HTR-8/SVneo (cell line): ENCODE measurements around the gene LIN37.
A peak's percentile ranks its signal among the peaks of the same experiment; 100 is the strongest.

Experiments used
- DNase-seq: peaks from one replicate; pipeline ENCODE4 v3.0.0; 2011; ENCODE audit warnings: low spot score, mixed read lengths; ENCODE audit not compliant: insufficient read length
- FAIRE-seq: peaks from 2 replicates; lab custom pipeline; 2011; peaks lifted over from hg19 to GRCh38; lab: Jason Lieb, UNC

The LIN37 gene

GRCh38 chr19:35748106-35749020 is at the start of gene LIN37:
Gene LIN37 (plus strand): TSS chr19:35748576. CDS start chr19:35748725, 149 bp downstream.
- DNase-seq (peak; percentile 99), FAIRE-seq (peak; percentile 58)

GRCh38 chr19:35702223-35703012 is 46.0 kb upstream of the LIN37 start:
- peak; percentile 96 for FAIRE-seq
- DNase-seq: peak; percentile 98

- no peak for DNase-seq
These were observed 45.0 kb upstream of the LIN37 start for GRCh38 chr19:35703343-35703742.

GRCh38 chr19:35704218-35704617 is 44.2 kb upstream of the LIN37 start, which contains the start of gene ZBTB32:
Gene ZBTB32 (plus strand): TSS chr19:35704558. CDS start chr19:35714627, 10,069 bp downstream.
- no peak for DNase-seq
- FAIRE-seq: no peak

More at GRCh38 chr19:35703343-35703742, 45.0 kb upstream of the LIN37 start:
- FAIRE-seq: no peak

GRCh38 chr19:35708391-35708790 is 40.0 kb upstream of the LIN37 start:
- DNase-seq: no peak
- FAIRE-seq: no peak

- DNase-seq (no peak), FAIRE-seq (no peak)
These were observed 37.3 kb upstream of the LIN37 start for GRCh38 chr19:35710784-35711723.

- FAIRE-seq: no peak
- no peak for DNase-seq
These were observed 35.5 kb upstream of the LIN37 start for GRCh38 chr19:35712567-35713505.

- FAIRE-seq (no peak), DNase-seq (no peak)
These were observed 34.9 kb upstream of the LIN37 start for GRCh38 chr19:35713506-35713850.

GRCh38 chr19:35713904-35714495 is 34.4 kb upstream of the LIN37 start:
- no peak for FAIRE-seq

GRCh38 chr19:35714601-35715354 is 33.6 kb upstream of the LIN37 start:
- FAIRE-seq (no peak), DNase-seq (no peak)

More at GRCh38 chr19:35713904-35714495, 34.4 kb upstream of the LIN37 start:
- no peak for DNase-seq

- FAIRE-seq: no peak
- DNase-seq: no peak
These were observed 33.0 kb upstream of the LIN37 start for GRCh38 chr19:35715355-35715809.

GRCh38 chr19:35715981-35716800 is 32.2 kb upstream of the LIN37 start:
- FAIRE-seq: peak; percentile 65
- peak; percentile 57 for DNase-seq

GRCh38 chr19:35716801-35717664 is 31.3 kb upstream of the LIN37 start:
- FAIRE-seq (peak; percentile 46), DNase-seq (peak; percentile 88)

GRCh38 chr19:35717665-35718344 is 30.6 kb upstream of the LIN37 start, which contains the start of gene KMT2B:
Gene KMT2B (plus strand): TSS chr19:35718003. CDS start chr19:35718019, 16 bp downstream.
- DNase-seq: peak; percentile 95
- FAIRE-seq: no peak

GRCh38 chr19:35718345-35719041 is 29.9 kb upstream of the LIN37 start:
- DNase-seq (no peak), FAIRE-seq (no peak)
